HK-2 (cell line): Measurements from ENCODE around the gene QRICH2.
"Not testable (repeated sequence)": the region's sequence is repeated elsewhere in the genome, so short reads cannot be mapped to it uniquely, and the experiment has no call there.

Experiments used
- DNase-seq: peaks from one replicate; pipeline ENCODE4 v3.0.0-alpha.2; 2018; ENCODE audit not compliant: unreplicated experiment

The QRICH2 gene

DNA sequence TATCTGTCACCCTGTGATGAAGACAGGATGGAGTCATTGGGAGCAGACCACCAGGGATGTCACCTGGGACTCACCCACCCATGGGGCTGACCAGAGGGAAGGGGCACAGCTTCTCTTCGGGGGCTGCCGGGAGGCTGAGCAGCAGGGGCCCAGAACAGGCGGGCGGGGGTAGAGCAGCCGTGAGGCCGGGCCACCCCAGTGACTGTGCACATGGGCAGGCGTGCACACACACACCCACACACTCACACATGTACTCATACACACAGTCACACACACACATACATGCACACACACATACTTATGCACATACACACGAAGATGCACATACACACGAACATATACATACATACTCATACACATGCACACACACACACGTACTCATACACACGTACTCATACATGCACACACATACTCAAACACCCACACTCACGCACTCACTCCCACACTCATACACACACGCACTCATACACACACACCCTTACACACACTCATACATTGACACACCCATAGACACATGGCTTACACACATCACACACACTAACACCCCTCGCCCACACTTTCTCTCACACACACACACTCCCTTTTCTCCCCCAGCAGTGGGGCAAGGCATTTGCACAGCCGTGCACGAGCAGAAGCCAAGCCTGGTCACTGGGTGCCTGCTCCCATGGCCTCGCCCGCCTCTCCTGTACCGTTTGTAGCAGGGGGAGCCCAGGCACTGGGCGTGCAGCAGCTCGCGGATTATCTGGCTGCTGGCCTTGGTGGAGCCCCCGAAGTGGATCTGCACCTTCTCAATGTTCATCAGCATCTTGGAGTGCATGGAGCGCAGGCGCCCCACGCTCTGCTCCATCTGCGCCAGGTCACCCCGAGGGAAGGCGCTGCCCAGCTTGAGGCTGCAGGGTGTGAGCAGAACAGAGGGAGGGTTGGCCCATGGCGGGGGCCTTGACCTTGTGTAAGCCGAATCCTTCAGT is 30.5 kb downstream of the QRICH2 start:
- DNase-seq = no peak

DNA sequence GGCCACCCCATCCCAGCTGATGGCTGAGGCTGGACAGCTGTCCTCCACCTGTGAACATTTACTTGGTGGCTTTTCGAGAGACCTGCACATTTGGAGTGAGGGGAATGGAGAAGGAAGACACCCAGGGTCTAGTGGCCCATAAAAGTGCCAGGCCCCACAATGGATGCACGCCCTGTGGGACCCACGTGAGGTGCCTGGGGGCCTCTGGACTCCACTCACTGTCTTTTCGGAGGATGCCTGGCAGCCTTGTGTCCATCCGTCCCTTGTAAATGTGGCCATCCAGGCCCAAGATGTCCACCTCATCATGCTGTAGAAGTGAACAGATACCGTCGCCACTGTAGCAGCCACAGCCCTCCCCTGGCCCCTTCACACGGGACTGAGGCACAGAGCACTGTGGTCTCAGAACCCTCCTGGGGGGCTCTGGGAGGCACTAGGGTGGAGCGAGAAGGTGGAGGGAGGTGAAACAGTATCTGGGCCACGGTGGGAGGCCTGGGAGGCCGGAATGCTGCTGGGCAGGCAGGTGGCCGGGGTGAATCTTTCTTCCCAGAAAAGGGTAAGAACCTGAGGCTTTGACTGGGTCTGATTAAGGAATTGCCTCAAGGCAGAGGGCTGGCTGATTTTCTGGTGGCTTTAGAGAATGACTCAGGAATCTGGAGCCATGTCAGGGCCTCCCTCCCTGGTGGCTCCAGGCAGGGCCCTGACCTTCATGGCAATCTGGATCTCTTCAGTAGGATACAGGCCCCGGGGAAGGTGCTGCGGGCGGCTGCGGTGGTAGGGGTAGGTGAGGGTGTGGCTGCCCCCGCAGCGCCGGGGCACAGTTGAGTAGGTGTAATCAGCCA is 31.4 kb downstream of the QRICH2 start:
- no peak for DNase-seq

DNA sequence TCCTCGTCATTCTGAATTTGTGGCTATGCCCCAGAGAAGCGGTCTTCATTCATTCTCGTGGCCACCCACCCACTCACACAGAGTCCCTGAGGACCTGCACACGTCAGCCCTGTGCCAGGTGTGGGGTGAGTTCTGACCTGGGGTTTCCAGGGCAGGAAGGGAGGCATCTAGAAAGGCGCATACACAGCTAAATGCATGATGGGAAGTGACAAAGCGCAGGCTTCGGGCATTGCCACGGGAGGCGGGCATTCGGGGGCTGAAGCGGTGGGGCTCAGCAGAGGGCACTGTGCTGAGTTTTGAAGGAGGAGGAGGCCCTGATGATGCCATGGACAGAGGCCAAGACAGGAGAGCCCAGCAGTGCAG is 32.0 kb downstream of the QRICH2 start:
- no peak for DNase-seq

DNA sequence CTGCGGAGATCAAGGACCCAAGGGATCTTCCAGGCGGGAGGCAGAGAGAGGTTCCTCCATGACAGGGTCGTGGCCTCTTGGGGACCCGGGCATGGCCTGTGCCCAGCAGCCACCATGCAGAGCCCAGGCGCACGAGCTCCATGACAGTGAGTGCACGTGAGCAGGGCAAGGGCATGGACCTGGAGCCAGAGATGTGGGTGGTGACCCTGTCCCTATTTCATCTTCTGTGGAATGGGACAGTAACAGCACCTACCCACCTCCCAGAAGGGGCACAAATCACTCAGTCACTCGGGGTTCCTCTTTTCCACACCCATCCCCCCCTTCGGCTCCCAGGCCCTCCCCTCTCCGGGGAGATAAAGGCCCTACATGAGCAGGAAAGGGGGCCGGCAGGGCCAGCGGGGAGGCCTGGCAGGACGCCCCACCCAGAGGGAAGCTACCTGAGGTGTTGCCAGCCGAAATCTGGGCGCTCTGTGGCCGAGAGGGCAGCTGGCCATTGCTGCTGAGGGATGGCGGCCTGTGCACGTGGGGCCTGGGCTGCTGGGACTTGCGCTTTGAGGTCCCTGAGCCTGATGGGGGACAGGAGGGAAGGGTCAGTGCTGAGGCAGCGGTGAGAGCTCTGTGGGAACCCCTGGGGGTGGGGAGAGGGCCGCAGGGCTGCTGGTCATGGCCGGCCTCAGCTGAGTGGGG is 32.6 kb downstream of the QRICH2 start:
- no peak for DNase-seq

DNA sequence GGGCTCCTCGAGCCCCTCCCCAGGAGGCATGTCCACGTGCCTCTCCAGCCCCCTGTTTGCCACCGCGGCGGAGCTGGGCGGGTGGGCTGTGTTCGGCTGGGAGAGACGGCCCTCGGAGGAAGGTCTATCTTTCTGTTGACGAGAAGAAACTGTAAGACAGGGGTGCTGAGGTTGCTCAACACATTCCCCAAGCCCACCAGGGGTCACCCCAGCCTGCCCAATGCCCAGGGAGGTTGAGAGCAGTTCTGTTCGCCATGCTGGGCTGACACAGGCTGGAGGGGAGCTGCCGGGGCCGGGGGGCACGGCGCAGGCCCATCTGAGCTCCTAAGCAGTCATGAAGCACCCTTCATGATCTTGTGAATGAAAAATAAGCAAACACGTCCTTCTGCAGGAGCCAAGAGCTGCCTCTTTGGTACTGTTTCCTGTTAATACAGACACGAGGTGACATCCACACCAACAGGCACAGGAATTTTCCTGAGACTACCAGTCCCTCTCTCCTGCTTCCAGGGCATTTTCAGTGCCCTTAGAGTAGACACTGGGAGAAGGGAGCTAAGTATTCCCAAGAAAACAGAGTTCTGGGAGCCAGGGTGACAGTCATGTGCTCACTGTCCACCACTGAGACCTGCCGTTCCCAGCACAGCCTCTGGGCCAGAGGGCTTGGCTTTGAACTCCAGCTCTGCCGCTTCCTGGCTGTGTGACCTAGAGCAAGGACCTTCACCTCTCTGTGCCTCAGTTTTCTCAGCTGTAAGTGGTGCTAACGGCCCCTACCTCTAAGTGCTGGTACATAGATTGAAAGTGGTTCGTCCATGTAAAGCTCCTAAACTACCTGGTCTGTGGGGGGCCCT is 33.7 kb downstream of the QRICH2 start:
- DNase-seq = no peak

DNA sequence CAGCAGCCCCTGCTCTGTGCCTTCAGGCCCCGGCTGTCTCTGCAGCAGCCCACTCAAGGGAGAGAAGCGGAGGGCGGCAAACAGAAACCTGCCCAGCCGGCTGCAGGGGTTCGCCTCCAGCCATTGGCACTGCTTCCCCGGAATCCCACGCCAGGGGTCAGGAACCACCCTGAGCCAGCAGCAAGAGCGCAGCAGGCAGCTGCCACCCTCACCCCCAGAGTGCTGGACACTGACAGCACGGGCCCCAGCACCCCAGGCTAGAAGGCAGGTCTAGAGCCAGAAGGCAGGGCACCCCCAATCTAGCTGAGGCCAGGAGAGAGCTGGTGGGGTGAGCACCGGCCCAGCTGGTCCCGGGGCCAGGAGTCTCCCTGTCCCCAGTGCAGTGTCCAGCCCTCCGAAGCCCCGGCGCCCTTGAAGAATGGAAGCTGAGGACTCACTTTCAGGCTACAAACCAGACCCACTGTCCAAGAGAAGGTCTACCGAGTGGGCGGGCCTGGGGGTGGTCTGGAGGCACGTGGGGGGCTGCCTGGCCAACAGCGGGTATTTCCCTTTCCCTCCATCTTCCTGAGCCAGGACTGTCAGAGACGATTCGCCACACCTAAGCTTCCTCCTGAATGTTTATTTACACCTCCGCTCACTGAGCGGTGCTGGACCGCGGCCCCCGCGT is 34.5 kb downstream of the QRICH2 start:
- no peak for DNase-seq

DNA sequence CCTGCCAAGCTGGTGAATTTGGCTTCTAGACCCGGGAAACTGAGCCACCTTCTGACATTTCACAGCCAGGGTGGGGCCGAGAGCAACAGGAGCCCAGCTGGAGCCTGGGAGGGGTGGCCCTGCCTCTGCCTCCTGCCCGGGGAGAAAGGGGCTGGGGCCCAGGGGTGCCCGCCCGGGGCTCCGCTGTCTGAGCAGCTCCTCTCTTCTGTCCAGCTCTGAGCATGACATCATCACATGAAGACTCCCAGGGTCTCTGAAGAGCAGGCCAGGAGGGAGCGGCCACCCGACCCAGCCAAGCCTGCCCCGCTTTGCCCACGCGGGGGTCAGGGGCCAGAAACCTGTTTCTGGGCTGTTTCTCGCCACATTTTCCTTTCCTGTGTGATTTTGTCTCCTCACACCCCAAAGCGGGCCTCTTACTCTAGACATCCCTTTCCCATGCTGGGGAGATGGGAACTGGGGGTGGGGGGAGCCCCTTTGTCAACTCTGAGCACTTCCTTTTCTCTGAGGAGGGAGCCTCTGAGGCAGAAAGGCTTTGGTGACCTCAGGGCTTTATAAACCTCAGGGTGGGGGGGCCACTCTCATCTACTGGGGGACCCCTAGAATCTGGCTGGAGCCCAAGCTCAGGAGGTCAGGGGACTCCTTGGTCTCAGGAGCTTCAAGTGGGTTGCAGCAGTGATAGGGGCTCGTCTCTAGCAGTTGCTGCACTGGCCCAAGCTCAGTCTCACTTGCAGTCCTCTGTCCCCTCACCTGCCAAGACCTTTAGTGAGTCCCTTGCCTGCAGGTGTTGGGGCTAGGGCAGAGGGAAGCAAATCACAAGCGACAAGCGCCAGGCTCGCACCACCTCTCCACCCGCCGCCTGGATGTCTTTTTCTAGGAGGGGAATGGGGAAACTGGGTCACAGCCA is 35.3 kb downstream of the QRICH2 start:
- DNase-seq = no peak

DNA sequence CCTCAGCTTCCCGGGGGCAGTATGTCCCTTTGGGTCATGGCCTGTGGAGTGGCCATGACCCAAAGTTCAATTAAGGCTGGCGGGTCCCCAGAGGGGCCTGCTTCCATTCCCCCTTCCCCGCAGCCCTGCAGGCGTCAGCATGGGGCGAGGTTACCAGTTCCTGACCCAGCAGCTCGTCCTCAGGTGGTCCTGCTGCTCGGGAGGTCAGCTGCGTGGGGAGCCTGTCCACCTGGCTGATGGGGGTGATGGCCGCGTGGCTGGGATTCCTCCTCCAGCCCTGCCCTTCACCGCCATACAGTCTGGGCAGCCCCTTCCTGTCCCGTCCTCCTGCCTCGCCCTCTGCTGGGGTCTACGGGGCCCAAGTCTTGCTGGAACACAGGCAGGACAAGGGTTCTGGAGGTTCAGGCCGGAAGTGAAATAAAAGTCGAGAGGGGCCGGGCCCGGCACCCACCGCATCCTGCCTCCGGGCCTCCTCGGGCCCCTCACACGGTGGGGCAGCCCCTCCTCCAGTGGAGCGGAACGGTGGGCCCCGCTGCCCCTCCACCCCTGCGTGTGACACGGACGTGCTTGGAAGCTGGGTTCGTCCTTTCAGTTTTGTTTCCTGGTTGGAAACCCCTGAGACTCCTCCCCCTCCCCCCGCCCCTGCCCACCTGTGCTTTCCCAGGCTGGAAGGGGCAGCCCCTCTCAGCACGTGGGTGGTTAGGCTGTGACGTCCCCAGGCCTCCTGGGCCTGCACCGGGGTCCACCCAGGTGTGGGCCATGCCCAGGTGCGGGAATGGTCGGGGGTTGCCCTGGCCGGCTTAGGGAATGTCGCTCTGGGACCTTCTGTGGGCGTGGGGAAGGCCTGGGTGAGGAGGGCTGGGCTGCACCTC is 36.2 kb downstream of the QRICH2 start:
- no peak for DNase-seq

DNA sequence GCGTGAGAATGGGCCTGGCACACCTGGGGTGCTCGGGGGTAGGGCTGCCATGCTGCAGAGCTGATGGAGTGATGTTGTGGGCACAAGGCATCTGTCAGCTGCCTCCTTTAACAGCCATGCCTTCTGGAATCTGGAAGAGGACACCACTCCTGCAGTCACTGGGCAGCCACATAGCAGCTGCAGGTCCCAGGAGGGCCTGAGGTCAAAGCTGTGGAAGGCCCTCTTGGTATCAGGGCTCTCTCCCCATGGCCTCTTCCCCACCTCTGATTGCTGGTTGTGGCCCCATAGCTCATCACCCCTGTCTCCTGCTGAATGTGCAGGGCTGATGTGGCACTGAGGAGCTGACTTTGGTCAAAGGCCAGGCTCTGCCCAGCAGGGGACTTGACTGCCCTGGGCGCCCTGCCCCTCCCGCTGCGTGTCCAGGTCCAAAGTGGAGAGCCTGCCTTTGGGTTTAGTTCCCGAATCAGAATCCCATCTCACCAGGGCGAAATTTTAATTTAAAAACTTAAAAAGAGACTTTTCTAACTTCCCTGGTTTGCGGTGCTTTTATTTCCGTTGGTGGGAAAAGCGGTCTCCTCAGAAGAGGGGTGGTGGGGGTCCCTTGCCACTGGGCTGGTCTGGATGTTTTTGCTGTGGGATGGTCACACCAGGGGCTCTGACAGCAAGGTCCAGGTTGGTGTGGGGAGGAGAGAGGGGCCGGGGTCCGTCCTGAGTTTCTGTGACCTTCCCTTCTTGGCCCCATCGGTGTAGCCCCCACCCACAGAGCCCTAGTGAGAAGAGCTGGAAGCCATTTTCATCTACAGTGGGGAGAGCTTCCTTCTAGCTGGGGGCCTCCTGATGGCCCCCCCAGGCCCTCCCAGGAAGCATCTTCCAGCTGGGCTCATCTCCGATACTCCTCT is 37.1 kb downstream of the QRICH2 start:
- no peak for DNase-seq

DNA sequence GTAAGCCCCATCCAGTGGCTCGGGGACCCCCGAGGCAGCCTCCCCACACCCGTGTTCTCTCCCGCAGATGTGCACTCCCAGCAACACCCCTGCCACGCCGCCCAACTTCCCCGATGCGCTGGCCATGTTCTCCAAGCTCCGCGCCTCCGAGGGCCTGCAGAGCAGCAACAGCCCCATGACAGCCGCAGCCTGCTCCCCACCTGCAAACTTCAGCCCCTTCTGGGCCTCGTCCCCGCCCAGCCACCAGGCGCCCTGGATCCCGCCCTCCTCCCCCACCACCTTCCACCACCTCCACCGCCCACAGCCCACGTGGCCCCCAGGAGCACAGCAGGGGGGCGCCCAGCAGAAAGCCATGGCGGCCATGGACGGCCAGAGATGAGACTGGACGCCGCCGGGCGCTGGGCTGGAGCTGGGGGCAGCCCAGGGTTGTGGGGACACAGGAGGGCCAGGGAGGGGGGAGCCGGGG is 37.9 kb downstream of the QRICH2 start:
- DNase-seq = no peak

DNA sequence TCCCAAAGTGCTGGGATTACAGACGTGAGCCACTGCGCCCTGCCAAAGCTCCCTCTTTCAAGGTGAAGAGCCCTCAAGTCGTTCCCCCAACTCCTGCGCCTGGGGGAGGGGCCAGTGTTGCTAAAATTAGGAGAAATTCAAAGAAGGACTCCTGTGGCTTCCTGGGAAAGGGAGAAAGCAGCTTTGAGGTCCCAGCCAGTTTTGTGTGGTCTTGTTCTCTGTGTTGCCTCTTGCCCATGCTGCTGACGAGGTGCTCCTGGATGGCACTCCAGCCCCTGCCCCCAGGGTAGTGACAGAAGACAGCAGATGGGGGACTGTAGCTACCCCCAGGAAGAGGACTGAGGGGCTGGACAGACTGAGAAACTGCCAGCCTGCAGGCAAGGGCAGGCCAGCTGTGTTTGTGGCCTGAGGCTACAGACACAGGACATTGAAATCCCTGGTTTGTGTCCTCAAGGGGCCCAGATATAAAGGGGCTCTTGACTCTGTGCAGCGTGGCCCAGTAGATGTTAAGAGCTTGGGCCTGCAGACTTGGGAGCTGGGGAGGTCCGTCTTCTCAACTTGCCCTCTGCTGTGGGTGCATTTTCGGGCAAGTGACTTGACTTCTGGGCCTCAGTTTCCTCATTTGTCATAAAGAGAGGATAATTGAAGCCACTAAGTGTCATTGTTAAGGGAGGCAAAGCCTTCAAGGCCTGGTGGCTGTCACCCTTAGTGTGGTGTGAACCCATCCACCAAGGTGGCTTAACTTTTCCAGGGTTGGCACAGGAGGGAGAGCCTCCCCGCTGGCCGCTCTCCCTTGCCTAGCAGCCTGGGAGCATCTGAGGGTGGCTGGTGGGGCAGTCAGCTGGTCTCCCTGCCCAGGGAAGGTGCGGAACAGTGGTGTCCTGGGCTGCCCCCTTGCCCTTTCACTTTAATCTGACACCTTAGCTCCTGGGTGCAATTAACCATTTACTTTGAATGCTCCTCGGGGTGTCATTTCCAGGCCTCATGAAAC is 38.8 kb downstream of the QRICH2 start:
- no peak for DNase-seq

DNA sequence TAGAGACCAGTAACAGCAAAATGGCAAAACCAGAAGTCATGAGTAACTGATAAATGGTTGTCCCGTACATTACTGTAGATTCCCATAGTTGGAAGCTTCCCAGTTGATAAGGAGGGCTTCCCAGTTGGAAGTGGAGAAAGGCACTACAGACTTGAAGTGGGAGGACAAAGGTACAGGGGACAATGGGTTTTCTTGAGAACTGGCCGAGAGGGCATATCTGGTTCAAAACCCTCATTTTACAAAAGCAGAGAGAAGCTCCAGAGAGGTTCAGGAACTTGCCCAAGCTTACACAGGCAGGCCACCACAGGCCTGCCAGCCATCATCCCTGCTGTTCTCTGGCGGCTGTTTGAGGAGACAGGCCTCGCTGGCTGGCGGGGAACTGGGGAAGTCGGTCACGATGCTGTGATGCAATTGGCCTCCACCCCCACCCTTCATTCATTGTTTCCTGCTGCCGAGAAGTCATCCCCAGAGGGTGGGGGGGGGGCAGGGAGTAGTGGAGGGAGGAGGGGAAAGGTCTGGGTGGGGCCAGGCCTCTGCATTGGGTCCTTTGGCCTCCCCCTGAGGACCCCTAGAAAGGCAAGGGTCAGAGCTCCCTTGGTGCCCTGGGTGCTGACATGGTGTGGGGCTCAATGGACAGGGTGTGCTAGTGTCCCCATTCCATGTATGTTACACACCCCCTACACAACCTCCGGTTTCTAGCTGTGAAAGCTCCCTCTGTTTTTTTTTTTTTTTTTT is 39.9 kb downstream of the QRICH2 start:
- DNase-seq = no peak

DNA sequence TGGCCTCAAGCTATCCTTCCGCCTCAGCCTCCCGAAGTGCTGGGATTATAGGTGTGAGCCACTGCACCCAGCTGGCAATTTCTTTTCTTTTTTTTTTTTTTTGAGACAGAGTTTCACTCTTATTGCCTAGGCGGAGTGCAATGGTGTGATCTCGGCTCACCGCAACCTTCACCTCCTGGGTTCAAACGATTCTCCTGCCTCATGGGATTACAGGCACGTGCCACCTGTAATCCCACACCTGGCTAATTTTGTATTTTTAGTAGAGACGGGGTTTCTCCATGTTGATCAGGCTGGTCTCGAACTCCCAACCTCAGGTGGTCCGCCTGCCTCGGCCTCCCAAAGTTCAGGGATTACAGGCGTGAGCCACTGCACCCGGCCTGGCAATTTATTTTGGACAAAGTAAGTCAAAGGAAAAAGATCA is 40.5 kb downstream of the QRICH2 start:
- DNase-seq = not testable (repeated sequence)

DNA sequence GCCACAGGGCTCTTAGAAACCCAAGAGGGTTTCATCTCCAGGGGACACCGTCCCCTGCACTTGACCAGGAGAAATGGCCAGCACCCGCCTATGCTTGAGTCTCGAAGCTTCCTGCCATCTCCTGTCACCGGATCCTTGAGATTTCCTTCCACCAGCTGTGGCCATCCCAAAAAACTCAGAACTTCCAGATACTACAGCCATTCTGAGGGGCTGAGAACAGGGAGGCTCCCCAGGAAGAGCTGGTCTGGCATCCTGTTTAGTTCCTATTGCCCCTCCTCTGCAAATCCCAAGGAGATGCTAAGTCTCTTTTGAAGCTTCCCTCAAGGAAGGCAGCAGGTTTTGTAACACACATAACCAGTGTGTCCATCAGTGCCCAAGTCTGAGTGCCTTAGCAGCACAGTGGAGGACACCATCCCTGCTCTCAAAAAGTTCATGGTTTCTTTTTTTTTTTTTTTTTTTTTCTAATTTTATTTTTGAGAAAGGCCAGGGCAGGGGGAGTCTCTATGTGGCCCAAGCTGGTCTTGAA is 41.0 kb downstream of the QRICH2 start:
- no peak for DNase-seq

DNA sequence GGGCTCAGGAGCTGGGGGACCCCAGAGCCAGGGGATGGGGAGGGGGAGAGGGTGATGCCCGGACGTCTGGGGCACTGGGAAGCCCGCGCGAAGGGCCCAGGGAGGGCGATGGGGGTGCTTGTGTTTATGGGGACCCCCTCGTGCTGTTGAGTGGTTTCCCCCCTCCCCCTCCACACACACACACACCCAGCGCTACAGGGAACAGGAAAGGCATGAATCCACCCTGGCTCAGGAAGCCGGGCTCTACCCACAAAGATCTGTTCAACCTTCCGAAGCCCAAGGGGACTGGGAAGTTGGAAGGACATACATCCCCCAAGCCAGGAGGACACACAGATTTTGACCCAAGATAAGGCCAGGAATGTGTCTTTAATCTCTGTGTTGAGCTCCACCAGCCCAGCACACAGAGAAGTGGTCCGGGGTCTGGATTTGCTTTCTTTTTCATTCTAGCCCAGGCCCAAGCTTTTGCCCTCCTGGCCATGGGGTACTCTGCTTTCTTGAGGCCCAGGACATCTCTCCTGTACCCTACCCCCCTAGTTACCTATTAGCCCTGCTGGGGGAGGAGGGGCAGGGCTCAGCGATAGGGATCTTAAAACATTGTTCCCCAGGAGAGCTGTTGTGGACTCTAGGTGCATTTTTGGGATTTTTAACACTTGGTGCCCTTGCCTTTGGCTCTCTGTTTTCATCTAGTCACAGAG is 41.7 kb downstream of the QRICH2 start:
- no peak for DNase-seq
